HCT116 (cell line): ENCODE results near the gene POLR2J. TPM values are rescaled to one million over a fixed set of nuclear protein-coding genes. Genes with fewer than 3 reads are reported as not detected.

Source experiments
- ATAC-seq: fragments of 200-7000 bp; cut with Tn5 transposase; 2 replicates; pipeline ENCODE4 v1.9.1; 2020; ENCODE audit warnings: mild to moderate bottlenecking, moderate library complexity
- BruUV-seq: library from RNA; stranded (reverse); fragments of 400-500 nt; replicated peaks from 2 replicates; lab custom pipeline; 2021; lab: Mats Ljungman, UMichigan
- CTCF ChIA-PET: fragments of 300-600 bp; sonication (Branson Sonifier 250); formaldehyde crosslinking; loops from one replicate; lab custom pipeline; 2021; ENCODE audit warnings: antibody characterized with exemption; lab: Charles Lee
- POLR2A ChIA-PET: fragments of 300-600, 350-600 bp; sonication (Branson Sonifier 250); formaldehyde crosslinking; loops from one replicate; lab custom pipeline; 2021; ENCODE audit warnings: antibody characterized with exemption; lab: Charles Lee
- RAD21 ChIA-PET, 2 experiments: fragments of 300-600 bp; sonication (Branson Sonifier 250); formaldehyde crosslinking; loops; one replicate each; lab custom pipeline; 2023; ENCODE audit warnings: low total read pairs in 2 of 2; ENCODE audit not compliant: uncharacterized antibody in 2 of 2, unreplicated experiment in 2 of 2, low non-redundant PET in 1 of 2; lab: Charles Lee
- DNase-seq: peaks from one replicate; pipeline ENCODE4 v3.0.0-alpha.2; 2010; ENCODE audit warnings: low read depth, low spot score
- H2AFZ ChIP-seq: fragments of 200-600 bp; shearing (Covaris generic), sonication (generic); 2 replicates; pipeline ENCODE4 v1.6.1; 2017; ENCODE audit warnings: low read depth, mixed run types, mixed read lengths, antibody characterized with exemption, low read length; ENCODE audit not compliant: poor library complexity, severe bottlenecking
- H3K27ac ChIP-seq: 2 replicates; pipeline ENCODE4 v1.5.1; 2012; ENCODE audit warnings: low read depth, low read length
- H3K27me3 ChIP-seq: fragments of 200-600 bp; sonication (generic); 2 replicates; pipeline ENCODE4 v1.6.1; 2016; ENCODE audit warnings: mixed run types, low read length, mixed read lengths; ENCODE audit not compliant: insufficient read depth
- H3K36me3 ChIP-seq, 2 experiments: fragments of 200-500 bp in 1 of 2; fragments of 200-600 bp in 1 of 2; sonication (Bioruptor generic) in 1 of 2; sonication (generic) in 1 of 2; 2 replicates each; pipeline versions ENCODE4 v1.5.1 to v1.6.1; 2014 to 2016; ENCODE audit warnings: low read length in 2 of 2, inconsistent platforms in 1 of 2, mixed read lengths in 1 of 2, mixed run types in 1 of 2; ENCODE audit not compliant: insufficient read depth in 2 of 2, control insufficient read depth in 1 of 2
- H3K4me1 ChIP-seq, 2 experiments: fragments of 200-600 bp in 1 of 2; sonication (generic) in 1 of 2; 2 replicates each; pipeline versions ENCODE4 v1.5.1 to v1.6.1; 2012 to 2017; ENCODE audit warnings: low read length in 2 of 2, inconsistent platforms in 1 of 2, mild to moderate bottlenecking in 1 of 2, mixed read lengths in 1 of 2, mixed run types in 1 of 2, moderate library complexity in 1 of 2; ENCODE audit not compliant: insufficient read depth in 2 of 2, control insufficient read depth in 1 of 2
- H3K4me2 ChIP-seq: fragments of 200-600 bp; sonication (generic); 2 replicates; pipeline ENCODE4 v1.6.1; 2017; ENCODE audit warnings: mixed run types, low read length, mixed read lengths
- H3K4me3 ChIP-seq, 2 experiments: fragments of 200-600 bp in 1 of 2; sonication (generic) in 1 of 2; replicated peaks in 1 of 2; 2 replicates each; pipeline ENCODE4 v1.5.1; 2011 to 2016; ENCODE audit warnings: low read length in 2 of 2, control low read depth in 1 of 2, low read depth in 1 of 2, mild to moderate bottlenecking in 1 of 2, mixed read lengths in 1 of 2, mixed run types in 1 of 2
- H3K79me2 ChIP-seq: fragments of 200-600 bp; sonication (generic); 2 replicates; pipeline ENCODE4 v1.6.1; 2017; ENCODE audit warnings: mild to moderate bottlenecking, mixed run types, low read length, moderate library complexity, mixed read lengths; ENCODE audit not compliant: insufficient read depth
- H3K9ac ChIP-seq: fragments of 200-600 bp; sonication (generic); 2 replicates; pipeline ENCODE4 v1.6.1; 2016; ENCODE audit warnings: low read length, mixed read lengths
- H3K9me2 ChIP-seq: fragments of 200-600 bp; sonication (generic), shearing (Covaris generic); 2 replicates; pipeline ENCODE4 v1.6.1; 2017; ENCODE audit warnings: mixed run types, mild to moderate bottlenecking, moderate library complexity; ENCODE audit not compliant: insufficient read depth
- H3K9me3 ChIP-seq, 2 experiments: fragments of 200-500 bp in 1 of 2; fragments of 200-600 bp in 1 of 2; sonication (Bioruptor generic) in 1 of 2; sonication (generic) in 1 of 2; 2 replicates each; pipeline ENCODE4 v1.6.1; 2014 to 2017; ENCODE audit warnings: low read length in 2 of 2, mixed read lengths in 2 of 2, inconsistent platforms in 1 of 2, low read depth in 1 of 2, mild to moderate bottlenecking in 1 of 2, mixed run types in 1 of 2, moderate library complexity in 1 of 2; ENCODE audit not compliant: control insufficient read depth in 1 of 2, insufficient read depth in 1 of 2
- H4K20me1 ChIP-seq: fragments of 200-600 bp; sonication (generic), shearing (Covaris generic); 2 replicates; pipeline ENCODE4 v1.6.1; 2017; ENCODE audit warnings: mixed run types, mild to moderate bottlenecking, moderate library complexity; ENCODE audit not compliant: insufficient read depth
- CEBPB ChIP-seq: IDR thresholded peaks from 2 replicates; pipeline ENCODE4 v1.6.1; 2012; ENCODE audit warnings: low read depth
- ELF1 ChIP-seq: IDR thresholded peaks from 2 replicates; pipeline ENCODE4 v1.6.1; 2012; ENCODE audit warnings: low read depth, borderline replicate concordance
- JUND ChIP-seq: IDR thresholded peaks from 2 replicates; pipeline ENCODE4 v1.6.1; 2012
- POLR2AphosphoS5 ChIP-seq: IDR thresholded peaks from 2 replicates; pipeline ENCODE4 v1.6.1; 2011; ENCODE audit warnings: mild to moderate bottlenecking, low read depth, low read length, moderate library complexity
- RAD21 ChIP-seq: IDR thresholded peaks from 2 replicates; pipeline ENCODE4 v1.6.1; 2012; ENCODE audit warnings: low read depth, mild to moderate bottlenecking
- SP1 ChIP-seq: IDR thresholded peaks from 2 replicates; pipeline ENCODE4 v1.6.1; 2012; ENCODE audit warnings: low read depth
- TCF7L2 ChIP-seq: IDR thresholded peaks from 2 replicates; pipeline ENCODE4 v1.7.0; 2011; ENCODE audit warnings: borderline replicate concordance, inconsistent platforms; ENCODE audit not compliant: insufficient read depth, insufficient read length; ENCODE audit errors: extremely low read depth
- YY1 ChIP-seq: IDR thresholded peaks from 2 replicates; pipeline ENCODE4 v1.6.1; 2011; ENCODE audit warnings: low read length, low read depth, moderate library complexity, mild to moderate bottlenecking; ENCODE audit not compliant: insufficient replicate concordance; ENCODE audit errors: extremely low read depth
- intact Hi-C: fragments of 100-400 bp; cut with micrococcal nuclease; formaldehyde crosslinking; loops from 2 replicates; pipeline ENCODE4 v1.10.0; 2022
- total RNA-seq: library from RNA; stranded (reverse); gene quantifications from one replicate; pipeline ENCODE4 v1.2.1, GENCODE V29; 2021; ENCODE audit not compliant: unreplicated experiment
- TF ChIP-seq, protein P1 (sequence below): IDR thresholded peaks from 2 replicates; pipeline ENCODE4 v1.6.1; 2012; ENCODE audit warnings: low read depth

POLR2J gene
- total RNA-seq, 1 experiment from 2014 or later, result 54.9 TPM

GRCh38 chr7:102466097-102466496, 12.6 kb downstream of the POLR2J start:
- Histone ChIP-seq H4K20me1 (no peaks in the 10 kb centered on the region), H3K4me1 (peaks cover 5 to 17% of the 10 kb centered on the region in 2 experiments; a peak in 2 of 4 replicates), H3K4me2 (peak overlapping the region; percentile 84)
- no peak for ATAC-seq
- no peak for TF ChIP-seq SP1
- TF ChIP-seq CEBPB, result no peak
- TF ChIP-seq JUND, result no peak
- TF ChIP-seq, protein P1, sequence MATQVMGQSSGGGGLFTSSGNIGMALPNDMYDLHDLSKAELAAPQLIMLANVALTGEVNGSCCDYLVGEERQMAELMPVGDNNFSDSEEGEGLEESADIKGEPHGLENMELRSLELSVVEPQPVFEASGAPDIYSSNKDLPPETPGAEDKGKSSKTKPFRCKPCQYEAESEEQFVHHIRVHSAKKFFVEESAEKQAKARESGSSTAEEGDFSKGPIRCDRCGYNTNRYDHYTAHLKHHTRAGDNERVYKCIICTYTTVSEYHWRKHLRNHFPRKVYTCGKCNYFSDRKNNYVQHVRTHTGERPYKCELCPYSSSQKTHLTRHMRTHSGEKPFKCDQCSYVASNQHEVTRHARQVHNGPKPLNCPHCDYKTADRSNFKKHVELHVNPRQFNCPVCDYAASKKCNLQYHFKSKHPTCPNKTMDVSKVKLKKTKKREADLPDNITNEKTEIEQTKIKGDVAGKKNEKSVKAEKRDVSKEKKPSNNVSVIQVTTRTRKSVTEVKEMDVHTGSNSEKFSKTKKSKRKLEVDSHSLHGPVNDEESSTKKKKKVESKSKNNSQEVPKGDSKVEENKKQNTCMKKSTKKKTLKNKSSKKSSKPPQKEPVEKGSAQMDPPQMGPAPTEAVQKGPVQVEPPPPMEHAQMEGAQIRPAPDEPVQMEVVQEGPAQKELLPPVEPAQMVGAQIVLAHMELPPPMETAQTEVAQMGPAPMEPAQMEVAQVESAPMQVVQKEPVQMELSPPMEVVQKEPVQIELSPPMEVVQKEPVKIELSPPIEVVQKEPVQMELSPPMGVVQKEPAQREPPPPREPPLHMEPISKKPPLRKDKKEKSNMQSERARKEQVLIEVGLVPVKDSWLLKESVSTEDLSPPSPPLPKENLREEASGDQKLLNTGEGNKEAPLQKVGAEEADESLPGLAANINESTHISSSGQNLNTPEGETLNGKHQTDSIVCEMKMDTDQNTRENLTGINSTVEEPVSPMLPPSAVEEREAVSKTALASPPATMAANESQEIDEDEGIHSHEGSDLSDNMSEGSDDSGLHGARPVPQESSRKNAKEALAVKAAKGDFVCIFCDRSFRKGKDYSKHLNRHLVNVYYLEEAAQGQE, result no peak
- no peak for TF ChIP-seq TCF7L2
- no peak for TF ChIP-seq ELF1
- no peak for TF ChIP-seq RAD21
- TF ChIP-seq POLR2AphosphoS5, result no peak
- no peak for TF ChIP-seq YY1
- TF ChIP-seq, all 23 proteins: peak for 0
- Histone ChIP-seq H3K4me3 (peak overlapping the region; percentile 93 to 99), H3K9me3 (no peaks in the 10 kb centered on the region), H3K9me2 (no peaks in the 10 kb centered on the region), H3K27ac (peak overlapping the region; percentile 22; the same call in 1 of the 2 replicates), H3K27me3 (no peaks in the 10 kb centered on the region), H2AFZ (no peak overlapping the region), H3K79me2 (peaks cover 40% of the 10 kb centered on the region), H3K9ac (no peak overlapping the region), H3K36me3 (no peaks in the 10 kb centered on the region; a peak in 1 of 4 replicates)
- ChIA-PET RAD21 (no interaction called here), CTCF (no interaction called here), POLR2A (interaction anchor here (0.6 to 1.1 kb wide), 2 partner anchors 10 to 34 kb away, joined by 3 read pairs; no protein-coding TSS in a partner anchor)
- intact Hi-C loops, result no loop called here
- no TSS peak for BruUV-seq
- no peak for DNase-seq
